Suprapubic skin (tissue), 4 donors: ENCODE data around the gene NCBP3. TPM values are rescaled to one million over a fixed set of nuclear protein-coding genes. Genes with fewer than 3 reads are reported as not detected.
A peak's percentile ranks its signal among the peaks of the same experiment; 100 is the strongest.

Experiments used
- DNase-seq, 2 donors: peaks; one replicate each; pipeline ENCODE4 v3.0.0-alpha.2; 2019; ENCODE audit warnings: low spot score in 2 of 2
- H3K27ac ChIP-seq: fragments of 200-600 bp; sonication (generic); one replicate; pipeline ENCODE4 v1.5.1; 2019
- H3K27me3 ChIP-seq: fragments of 200-600 bp; sonication (generic); one replicate; pipeline ENCODE4 v1.5.1; 2019
- H3K36me3 ChIP-seq: fragments of 200-600 bp; sonication (generic); one replicate; pipeline ENCODE4 v1.5.1; 2019
- H3K4me1 ChIP-seq: fragments of 200-600 bp; sonication (generic); one replicate; pipeline ENCODE4 v1.5.1; 2019
- H3K4me3 ChIP-seq: fragments of 200-600 bp; sonication (generic); one replicate; pipeline ENCODE4 v1.5.1; 2019; ENCODE audit warnings: mild to moderate bottlenecking
- H3K9me3 ChIP-seq: fragments of 200-600 bp; sonication (generic); one replicate; pipeline ENCODE4 v1.5.1; 2019
- EP300 ChIP-seq: sonication (generic); formaldehyde crosslinking; IDR thresholded peaks from one replicate; pipeline ENCODE4 v1.6.1; 2017; ENCODE audit warnings: antibody characterized with exemption
- POLR2A ChIP-seq, 2 donors: fragments of 450-650 bp; IDR thresholded peaks; one replicate each; pipeline ENCODE4 v1.6.1; 2017; ENCODE audit warnings: antibody characterized with exemption in 2 of 2, mild to moderate bottlenecking in 2 of 2, moderate library complexity in 2 of 2
- POLR2AphosphoS5 ChIP-seq, 3 donors: sonication (generic); formaldehyde crosslinking; IDR thresholded peaks; one replicate each; pipeline ENCODE4 v1.6.1; 2017; ENCODE audit warnings: antibody characterized with exemption in 3 of 3
- whole genome bisulfite sequencing: methylation state at CpG from one replicate; pipeline ENCODE4 v1.1.5; 2018; 5-methylcytosine and 5-hydroxymethylcytosine counted together
- total RNA-seq, 4 donors: library from RNA; depleted of rRNA; stranded (reverse); fragments of >200 nt; gene quantifications; one replicate each; pipeline ENCODE4 v1.1.0, GENCODE V29; 2016
- TF ChIP-seq, protein P1 (sequence below), 2 donors: fragments of 200-600 bp in 1 of 2; fragments of 450-650 bp in 1 of 2; sonication (generic) in 1 of 2; IDR thresholded peaks; one replicate each; pipeline ENCODE4 v1.5.1; 2016 to 2019; ENCODE audit warnings: antibody characterized with exemption in 2 of 2, mild to moderate bottlenecking in 1 of 2, moderate library complexity in 1 of 2

The NCBP3 gene
- total RNA-seq, 4 donors from 2014 or later = 15.4 to 41.8 (median 26.1) TPM

DNA sequence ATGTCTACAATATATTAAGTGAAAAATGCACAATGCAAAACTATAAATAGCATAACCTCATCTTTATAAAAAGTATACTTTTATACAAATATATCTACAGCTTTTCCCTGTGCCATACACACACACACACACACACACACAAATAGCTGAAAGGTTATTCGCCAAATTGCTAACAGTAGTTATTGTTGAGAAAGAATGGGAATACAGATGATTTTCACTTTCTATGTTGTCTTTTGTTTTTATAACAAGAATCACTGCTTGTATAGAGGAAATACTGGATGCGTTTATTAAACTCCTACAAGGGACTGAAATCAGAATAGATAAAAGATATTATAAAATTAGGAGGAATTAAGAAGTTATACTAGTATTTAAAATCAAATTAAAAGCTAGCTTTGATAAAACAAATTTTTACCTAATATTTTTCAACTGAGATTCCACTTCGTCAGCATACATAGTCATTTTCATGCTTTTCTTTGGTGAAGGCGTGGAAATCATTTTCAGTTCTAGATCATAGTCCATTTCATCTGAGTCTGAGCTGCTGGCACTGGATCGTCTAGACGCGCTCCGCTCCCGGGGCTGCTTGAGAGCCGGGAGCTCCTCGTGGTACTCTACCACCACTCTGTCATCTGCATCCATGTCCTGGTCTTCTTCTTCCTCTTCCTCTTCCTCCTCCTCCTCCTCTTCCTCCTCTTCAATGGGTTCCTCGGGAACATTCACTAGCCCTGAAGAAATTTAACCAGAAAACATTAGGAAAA, 28.0 kb downstream of the NCBP3 start:
- TF ChIP-seq, protein P1, sequence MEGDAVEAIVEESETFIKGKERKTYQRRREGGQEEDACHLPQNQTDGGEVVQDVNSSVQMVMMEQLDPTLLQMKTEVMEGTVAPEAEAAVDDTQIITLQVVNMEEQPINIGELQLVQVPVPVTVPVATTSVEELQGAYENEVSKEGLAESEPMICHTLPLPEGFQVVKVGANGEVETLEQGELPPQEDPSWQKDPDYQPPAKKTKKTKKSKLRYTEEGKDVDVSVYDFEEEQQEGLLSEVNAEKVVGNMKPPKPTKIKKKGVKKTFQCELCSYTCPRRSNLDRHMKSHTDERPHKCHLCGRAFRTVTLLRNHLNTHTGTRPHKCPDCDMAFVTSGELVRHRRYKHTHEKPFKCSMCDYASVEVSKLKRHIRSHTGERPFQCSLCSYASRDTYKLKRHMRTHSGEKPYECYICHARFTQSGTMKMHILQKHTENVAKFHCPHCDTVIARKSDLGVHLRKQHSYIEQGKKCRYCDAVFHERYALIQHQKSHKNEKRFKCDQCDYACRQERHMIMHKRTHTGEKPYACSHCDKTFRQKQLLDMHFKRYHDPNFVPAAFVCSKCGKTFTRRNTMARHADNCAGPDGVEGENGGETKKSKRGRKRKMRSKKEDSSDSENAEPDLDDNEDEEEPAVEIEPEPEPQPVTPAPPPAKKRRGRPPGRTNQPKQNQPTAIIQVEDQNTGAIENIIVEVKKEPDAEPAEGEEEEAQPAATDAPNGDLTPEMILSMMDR (IDR thresholded peaks at IDR 0.05) = no peak
- TF ChIP-seq EP300 (no peak), POLR2AphosphoS5 (IDR thresholded peaks at IDR 0.05) (no peak), POLR2A (IDR thresholded peaks at IDR 0.05) (no peak)
- no peak for DNase-seq
- H3K36me3 ChIP-seq = peaks cover 100% of the 10 kb centered on the region
- no peaks in the 10 kb centered on the region for H3K27me3 ChIP-seq
- H3K9me3 ChIP-seq = no peaks in the 10 kb centered on the region
- WGBS = 89% methylated on average over 12 of the region's 12 CpGs
- H3K4me1 ChIP-seq = no peaks in the 10 kb centered on the region
- no peak overlapping the region for H3K4me3 ChIP-seq
- no peak overlapping the region for H3K27ac ChIP-seq

DNA sequence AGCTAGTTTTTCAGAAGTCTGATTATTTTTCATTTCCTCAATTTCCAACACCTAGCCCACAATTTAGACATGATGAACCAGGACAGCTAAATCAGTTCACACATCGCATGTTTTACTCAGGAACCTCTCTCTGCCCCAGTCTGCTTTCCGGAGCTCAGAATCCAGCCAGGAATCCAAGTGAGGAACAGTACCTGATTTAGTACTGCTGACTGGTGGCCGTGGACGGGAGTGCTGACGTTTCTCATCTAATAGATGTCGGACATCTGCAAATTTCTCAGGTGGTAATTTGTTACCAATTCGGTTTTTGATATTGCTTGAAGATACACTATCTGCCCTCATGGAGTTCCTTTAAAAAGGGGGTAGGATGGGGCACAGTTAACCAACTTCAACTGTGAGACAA, 30.1 kb downstream of the NCBP3 start:
- Histone ChIP-seq H3K9me3 (no peaks in the 10 kb centered on the region), H3K4me1 (no peaks in the 10 kb centered on the region), H3K27ac (no peak overlapping the region), H3K4me3 (no peak overlapping the region), H3K36me3 (peaks cover 100% of the 10 kb centered on the region), H3K27me3 (no peaks in the 10 kb centered on the region)
- WGBS = 65% methylated on average over 7 of the region's 7 CpGs
- no peak for TF ChIP-seq POLR2AphosphoS5 (IDR thresholded peaks at IDR 0.05)
- TF ChIP-seq, protein P1 (IDR thresholded peaks at IDR 0.05) = no peak
- TF ChIP-seq POLR2A (IDR thresholded peaks at IDR 0.05) = no peak
- no peak for TF ChIP-seq EP300
- DNase-seq = no peak

DNA sequence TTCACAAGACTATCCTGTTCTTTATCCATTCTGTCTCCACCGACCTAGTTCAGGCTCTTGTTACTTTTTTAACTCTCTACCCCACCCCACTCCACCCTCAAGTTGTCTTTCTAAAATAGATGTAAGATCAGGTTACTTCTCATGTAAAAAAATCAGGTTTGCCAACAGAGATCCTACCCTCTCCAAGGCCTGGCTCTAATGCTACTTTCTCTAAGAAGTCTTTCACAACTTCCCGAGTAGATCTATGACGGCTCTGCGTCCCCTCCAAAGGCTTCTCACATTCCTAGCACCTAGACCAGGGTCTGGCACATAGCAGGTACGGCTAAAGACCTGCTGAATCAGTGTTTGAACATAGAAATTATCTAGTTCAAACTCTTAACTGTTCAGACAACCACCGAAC, 30.9 kb downstream of the NCBP3 start:
- DNase-seq = no peak
- Histone ChIP-seq H3K27ac (no peak overlapping the region), H3K9me3 (no peaks in the 10 kb centered on the region), H3K36me3 (peaks cover 100% of the 10 kb centered on the region), H3K27me3 (no peaks in the 10 kb centered on the region), H3K4me3 (no peak overlapping the region), H3K4me1 (no peaks in the 10 kb centered on the region)
- no peak for TF ChIP-seq POLR2A (IDR thresholded peaks at IDR 0.05)
- TF ChIP-seq EP300 = no peak
- TF ChIP-seq, protein P1 (IDR thresholded peaks at IDR 0.05) = no peak
- no peak for TF ChIP-seq POLR2AphosphoS5 (IDR thresholded peaks at IDR 0.05)
- 75% methylated on average over 6 of the region's 6 CpGs for WGBS

DNA sequence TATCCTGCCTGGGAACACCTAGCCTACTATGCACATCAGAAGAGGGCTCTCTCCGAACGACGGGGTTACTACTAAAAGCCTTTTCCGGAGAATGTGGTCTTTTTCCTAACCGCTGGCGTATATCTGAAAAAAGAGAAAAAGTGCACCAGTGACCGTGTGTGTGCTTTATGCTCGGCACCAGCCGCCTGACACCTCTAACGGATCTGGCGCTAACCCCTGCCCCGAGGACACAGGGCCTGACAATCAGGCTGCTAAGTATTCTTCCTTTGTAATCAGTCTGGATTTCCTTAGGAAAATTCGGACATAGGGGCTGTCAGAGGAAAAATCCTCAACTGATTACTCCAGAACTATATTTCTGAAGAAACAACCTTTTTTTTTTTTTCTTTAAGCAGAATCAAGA, 31.7 kb downstream of the NCBP3 start:
- no peak for TF ChIP-seq POLR2AphosphoS5 (IDR thresholded peaks at IDR 0.05)
- Histone ChIP-seq H3K27me3 (no peaks in the 10 kb centered on the region), H3K4me1 (no peaks in the 10 kb centered on the region), H3K36me3 (peaks cover 98% of the 10 kb centered on the region), H3K27ac (no peak overlapping the region), H3K4me3 (no peak overlapping the region), H3K9me3 (no peaks in the 10 kb centered on the region)
- DNase-seq = no peak
- WGBS = 88% methylated on average over 13 of the region's 13 CpGs

DNA sequence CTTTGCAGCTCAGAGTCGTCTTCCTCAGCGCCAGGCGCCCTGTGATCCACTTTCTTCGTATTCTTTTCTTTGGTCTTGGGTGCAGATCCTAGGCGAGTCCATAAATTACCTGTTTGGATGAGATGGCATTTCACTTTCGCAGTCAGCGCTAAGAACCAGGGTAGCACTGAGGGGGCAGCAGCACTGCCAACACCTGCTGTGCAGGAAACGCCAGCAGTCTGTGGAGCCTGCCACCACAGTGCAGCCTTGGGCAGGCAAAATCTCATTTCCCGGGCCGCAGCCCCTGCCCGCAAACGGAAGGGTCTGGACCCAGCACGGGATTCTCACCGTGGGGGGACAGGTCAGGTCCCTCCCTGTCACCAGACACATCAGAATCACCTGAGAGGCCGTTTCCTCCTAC, 32.9 kb downstream of the NCBP3 start:
- H3K4me3 ChIP-seq = no peak overlapping the region
- no peak for DNase-seq
- 70% methylated on average over 12 of the region's 15 CpGs for WGBS
- peaks cover 96% of the 10 kb centered on the region for H3K36me3 ChIP-seq
- H3K9me3 ChIP-seq = no peaks in the 10 kb centered on the region
- no peaks in the 10 kb centered on the region for H3K27me3 ChIP-seq
- TF ChIP-seq EP300 = no peak
- no peak for TF ChIP-seq POLR2AphosphoS5 (IDR thresholded peaks at IDR 0.05)
- H3K4me1 ChIP-seq = no peaks in the 10 kb centered on the region
- H3K27ac ChIP-seq = peak overlapping the region; percentile 22

DNA sequence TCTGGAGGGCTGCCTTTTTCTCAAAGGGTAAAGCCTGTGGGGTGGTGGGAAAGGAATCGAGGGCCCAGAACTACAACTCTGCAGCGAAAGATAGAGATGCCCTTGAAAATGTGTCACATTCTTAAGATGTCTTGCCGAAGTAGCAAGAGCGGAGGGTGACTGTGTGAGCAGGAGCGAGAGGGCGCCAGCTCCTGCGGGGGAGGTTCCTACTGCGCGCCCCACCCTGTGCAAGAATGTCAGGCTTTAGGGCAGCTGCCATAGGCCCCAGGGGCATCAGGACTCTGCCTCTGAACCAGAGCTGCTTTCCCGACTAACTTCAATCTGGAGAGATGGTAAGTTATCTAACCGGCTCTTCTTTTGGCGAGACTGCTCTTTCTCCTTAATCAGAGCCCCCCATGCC, 33.3 kb downstream of the NCBP3 start:
- Histone ChIP-seq H3K4me3 (no peak overlapping the region), H3K27ac (peak overlapping the region; percentile 22), H3K27me3 (no peaks in the 10 kb centered on the region), H3K36me3 (peaks cover 96% of the 10 kb centered on the region), H3K4me1 (no peaks in the 10 kb centered on the region), H3K9me3 (no peaks in the 10 kb centered on the region)
- TF ChIP-seq POLR2A (IDR thresholded peaks at IDR 0.05) (no peak), EP300 (no peak), POLR2AphosphoS5 (IDR thresholded peaks at IDR 0.05) (no peak)
- TF ChIP-seq, protein P1 (IDR thresholded peaks at IDR 0.05) = no peak
- DNase-seq = no peak
- WGBS = 54% methylated on average over 12 of the region's 12 CpGs
